Measurements from ENCODE around the gene DPY30. TPM values are rescaled to one million over a fixed set of nuclear protein-coding genes. Genes with fewer than 3 reads are reported as not detected.

DPY30 gene
- total and polyA plus RNA-seq, 2 of the 4 experiments (the other 2 are of a cell fraction) = 65.2 to 85.2 TPM

DNA sequence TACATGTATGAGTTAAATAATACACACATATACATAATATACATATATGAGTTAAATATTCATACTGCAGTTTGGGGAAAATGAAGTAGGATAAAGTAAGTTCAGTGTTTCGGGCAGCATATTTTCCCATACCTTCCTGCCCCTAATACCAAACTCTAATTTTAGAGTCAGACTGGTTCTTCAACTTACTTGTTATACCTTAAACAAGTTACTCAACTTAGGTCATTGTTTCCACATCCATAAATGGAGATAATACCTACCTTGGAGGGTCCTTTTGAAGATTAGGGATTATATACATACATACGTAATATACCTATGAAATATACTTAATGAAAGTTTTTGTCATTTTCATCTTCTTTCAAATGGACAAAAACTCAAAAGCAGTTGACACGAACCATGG, 37.2 kb downstream of the DPY30 start:
- no peak overlapping the region for H4K91ac ChIP-seq (ENCODE audit: insufficient read depth, low read depth, low read length)
- no peak overlapping the region for H3K23ac ChIP-seq (ENCODE audit: low read depth, low read length)
- H3K56ac ChIP-seq (ENCODE audit: extremely low read depth, insufficient read depth, low read length) = no peak overlapping the region
- no peak overlapping the region for H4K8ac ChIP-seq (ENCODE audit: low read depth in 2 of 2, low read length in 2 of 2)
- in situ Hi-C loops (cut with MboI; ENCODE audit: low sequenced_read_pairs) = no loop called here
- DNase-seq = no peak
- no peak overlapping the region for H4K5ac ChIP-seq (ENCODE audit: low read depth, low read length)
- TF ChIP-seq CEBPB (IDR thresholded peaks at IDR 0.05; ENCODE audit: low read depth, low read length) (no peak), MAZ (IDR thresholded peaks at IDR 0.05; ENCODE audit: borderline replicate concordance, low read depth, low read length) (no peak), RAD21 (IDR thresholded peaks at IDR 0.05; ENCODE audit: low read length) (no peak), RFX5 (IDR thresholded peaks at IDR 0.05; ENCODE audit: low read depth, low read length) (no peak), POLR2A (IDR thresholded peaks at IDR 0.05; ENCODE audit: low read depth, low read length) (no peak), USF2 (IDR thresholded peaks at IDR 0.05; ENCODE audit: low read depth, low read length) (no peak), CTCF (conservative IDR thresholded peaks at IDR 0.05; ENCODE audit: low read depth, low read length) (no peak), MAFK (IDR thresholded peaks at IDR 0.05; ENCODE audit: low read depth, low read length) (no peak), CHD1 (IDR thresholded peaks at IDR 0.05; ENCODE audit: low read depth, low read length) (no peak), SMC3 (IDR thresholded peaks at IDR 0.05; ENCODE audit: low read depth, low read length) (no peak), ELK1 (IDR thresholded peaks at IDR 0.05; ENCODE audit: borderline replicate concordance, low read depth, low read length) (no peak), BHLHE40 (IDR thresholded peaks at IDR 0.05; ENCODE audit: low read depth, low read length) (no peak), FOS (IDR thresholded peaks at IDR 0.05; ENCODE audit: low read depth, low read length) (no peak)
- H3K9me1 ChIP-seq (ENCODE audit: insufficient read depth, low read length) = no peaks in the 10 kb centered on the region; the same call in 1 of the 2 replicates
- dilution Hi-C loops (cut with HindIII; ENCODE audit: low sequenced_read_pairs, unreplicated experiment) = no loop called here
- no peak overlapping the region for H3K4me3 ChIP-seq (ENCODE audit: insufficient read depth, low read depth, low read length)
- no CpG with 5 or more reads among the region's 3 CpGs for WGBS, 2 experiments (ENCODE audit: extremely low coverage in 2 of 2, insufficient read length in 1 of 2)
- ATAC-seq (ENCODE audit: low read depth) = no peak
- H3K36me3 ChIP-seq (ENCODE audit: control insufficient read depth, insufficient read depth, low read length) = no peaks in the 10 kb centered on the region
- no peak overlapping the region for H3K4me2 ChIP-seq (ENCODE audit: low read depth, low read length)
- H3K18ac ChIP-seq (ENCODE audit: low read depth, low read length) = no peak overlapping the region
- no peak overlapping the region for H3K4ac ChIP-seq (ENCODE audit: low read depth, low read length)
- no peak overlapping the region for H3K9ac ChIP-seq (ENCODE audit: low read depth, low read length)
- intact Hi-C loops (cut with micrococcal nuclease) = loop anchor here (10.0 kb wide), 1 partner anchor 58 kb away; no protein-coding TSS in a partner anchor
- H2AK5ac ChIP-seq (ENCODE audit: low read depth, low read length) = no peak overlapping the region
- peaks cover 20 to 46% of the 10 kb centered on the region in 2 experiments for H3K79me1 ChIP-seq (ENCODE audit: low read depth in 1 of 2, low read length in 2 of 2)
- no peak overlapping the region for H3K14ac ChIP-seq (replicated peaks; ENCODE audit: low read depth, low read length)
- H2BK20ac ChIP-seq (ENCODE audit: low read depth, low read length) = no peak overlapping the region
- H2BK120ac ChIP-seq (ENCODE audit: low read depth, low read length) = no peak overlapping the region
- POLR2A ChIA-PET (ENCODE audit: unreplicated experiment) = no interaction called here
- no peaks in the 10 kb centered on the region for H3K27me3 ChIP-seq (ENCODE audit: control insufficient read depth, insufficient read depth, low read length)
- H2BK5ac ChIP-seq (ENCODE audit: low read depth, low read length, poor library complexity, severe bottlenecking) = no peak overlapping the region
- peaks cover 50% of the 10 kb centered on the region for H4K20me1 ChIP-seq (ENCODE audit: insufficient read depth, low read length)
- no peaks in the 10 kb centered on the region for H3K9me3 ChIP-seq (ENCODE audit: control insufficient read depth, insufficient read depth, low read length)
- no peak overlapping the region for H2AK9ac ChIP-seq (replicated peaks; ENCODE audit: low read depth, low read length, poor library complexity)
- H3K4me1 ChIP-seq (ENCODE audit: control insufficient read depth, insufficient read depth, low read length) = 0 out of 2 replicates have a peak, but pooled peaks cover 3% of the 10 kb centered on the region
- no TSS peak for BruUV-seq (replicated peaks)
- H3K27ac ChIP-seq (ENCODE audit: insufficient read depth, low read length) = no peak overlapping the region
- no peak overlapping the region for H2AFZ ChIP-seq (replicated peaks; ENCODE audit: low read length, poor library complexity)
- CTCF ChIA-PET = no interaction called here
- no peak overlapping the region for H2BK15ac ChIP-seq (ENCODE audit: low read depth, low read length)
